HG03460 (cell line): Measurements from ENCODE around the gene SLC27A3.
"Not testable (repeated sequence)": the region's sequence is repeated elsewhere in the genome, so short reads cannot be mapped to it uniquely, and the experiment has no call there.

Source experiments
- ATAC-seq: cut with Tn5 transposase; IDR thresholded peaks from one replicate; pipeline ENCODE4 v1.9.1; 2021; ENCODE audit not compliant: unreplicated experiment

SLC27A3 gene

GRCh38 chr1:153779781-153780541, 4.8 kb downstream of the SLC27A3 start:
- no peak for ATAC-seq

- ATAC-seq, result no peak
These were observed 5.3 kb downstream of the SLC27A3 start for GRCh38 chr1:153780551-153780950.

DNA sequence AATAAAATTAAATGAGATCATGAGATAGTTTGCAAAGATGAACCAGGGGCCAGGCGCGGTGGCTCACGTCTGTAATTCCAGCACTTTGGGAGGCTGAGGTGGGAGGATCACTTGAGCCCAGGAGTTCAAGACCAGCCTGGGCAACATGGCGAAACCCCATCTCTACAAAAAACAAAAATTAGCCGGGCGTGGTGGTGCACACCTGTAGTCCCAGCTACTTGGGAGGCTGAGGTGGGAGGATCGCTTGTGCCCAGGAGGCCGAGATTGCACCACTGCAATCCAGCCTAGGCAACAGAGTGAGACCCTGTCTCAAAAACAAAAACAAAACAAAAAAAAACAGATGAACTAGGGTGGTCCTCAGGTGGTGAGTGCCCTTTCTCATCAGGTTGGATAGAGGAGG, 7.4 kb downstream of the SLC27A3 start:
- not testable (repeated sequence) for ATAC-seq

DNA sequence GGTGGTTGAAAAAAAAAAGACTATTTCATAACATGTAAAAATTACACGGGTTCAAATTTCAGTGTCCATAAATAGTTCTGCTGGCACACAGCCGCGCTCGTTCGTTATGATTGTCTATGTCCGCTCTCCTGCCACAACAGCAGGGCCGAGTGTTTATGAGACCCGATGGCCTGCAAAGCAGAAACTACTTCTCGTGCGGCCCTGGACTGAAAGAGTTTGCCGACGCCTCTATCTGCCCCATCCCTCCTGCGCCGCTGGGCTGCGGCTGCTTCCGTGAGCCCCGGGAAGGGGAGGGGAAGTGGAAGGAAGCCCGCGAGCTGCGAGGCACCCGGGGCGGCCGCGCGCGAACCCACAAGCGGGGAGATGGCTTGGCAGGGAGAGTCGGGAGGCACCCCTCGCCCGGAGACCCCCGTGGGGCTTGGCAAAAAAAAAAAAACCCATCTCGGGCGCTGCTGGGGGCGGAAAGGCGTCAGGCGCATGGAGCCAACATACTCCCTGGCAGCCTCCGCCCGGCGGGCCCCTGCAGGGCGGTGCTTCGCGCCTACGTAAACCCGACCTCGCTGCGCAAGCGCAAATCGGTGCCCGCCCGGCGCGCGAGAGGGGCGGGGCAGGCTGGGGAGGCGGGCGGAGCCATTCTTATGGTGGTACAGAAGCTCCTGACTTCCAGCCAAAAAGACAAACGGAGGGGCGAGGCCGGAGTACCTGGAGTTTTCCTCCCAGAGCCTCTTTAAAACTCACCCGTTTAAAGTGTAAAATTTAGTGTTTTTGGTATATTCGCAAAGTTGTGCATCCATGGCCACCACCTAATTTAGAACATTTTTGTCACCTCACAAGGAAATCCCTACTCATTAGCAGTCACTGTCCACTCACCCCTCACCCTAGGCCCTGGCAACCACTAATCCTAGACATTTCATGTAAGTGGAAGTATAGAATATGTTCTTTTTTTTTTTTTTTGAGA, 8.3 kb downstream of the SLC27A3 start:
- peak; percentile 84 for ATAC-seq

GRCh38 chr1:153786038-153786790, 11.0 kb downstream of the SLC27A3 start:
- ATAC-seq, result no peak

DNA sequence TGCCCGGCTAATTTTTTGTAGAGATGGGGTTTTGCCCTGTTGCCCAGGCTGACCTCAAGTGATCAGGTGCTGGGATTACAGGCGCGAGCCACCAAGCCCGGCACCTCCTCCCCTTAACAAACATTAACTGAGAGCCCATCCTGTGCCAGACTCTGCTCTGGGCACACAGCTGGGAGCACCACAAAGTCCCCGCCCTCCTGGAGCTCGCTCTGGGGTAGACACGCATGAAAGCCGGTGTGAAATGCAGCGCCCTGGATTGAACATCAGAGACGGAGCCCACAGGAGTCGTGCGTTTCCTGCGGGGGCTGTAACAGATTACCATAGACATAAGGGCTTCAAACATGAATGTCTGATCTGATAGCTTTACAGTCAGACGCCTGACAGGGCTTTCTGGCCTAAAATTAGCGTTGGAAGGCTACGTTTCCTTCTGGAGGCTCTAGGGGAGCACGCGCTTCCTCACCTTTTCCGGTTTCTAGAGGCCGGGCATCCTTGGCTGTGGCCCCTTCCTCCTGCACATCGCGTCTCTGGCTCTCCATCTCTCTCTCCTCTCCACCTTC, 14.3 kb downstream of the SLC27A3 start:
- no peak for ATAC-seq

DNA sequence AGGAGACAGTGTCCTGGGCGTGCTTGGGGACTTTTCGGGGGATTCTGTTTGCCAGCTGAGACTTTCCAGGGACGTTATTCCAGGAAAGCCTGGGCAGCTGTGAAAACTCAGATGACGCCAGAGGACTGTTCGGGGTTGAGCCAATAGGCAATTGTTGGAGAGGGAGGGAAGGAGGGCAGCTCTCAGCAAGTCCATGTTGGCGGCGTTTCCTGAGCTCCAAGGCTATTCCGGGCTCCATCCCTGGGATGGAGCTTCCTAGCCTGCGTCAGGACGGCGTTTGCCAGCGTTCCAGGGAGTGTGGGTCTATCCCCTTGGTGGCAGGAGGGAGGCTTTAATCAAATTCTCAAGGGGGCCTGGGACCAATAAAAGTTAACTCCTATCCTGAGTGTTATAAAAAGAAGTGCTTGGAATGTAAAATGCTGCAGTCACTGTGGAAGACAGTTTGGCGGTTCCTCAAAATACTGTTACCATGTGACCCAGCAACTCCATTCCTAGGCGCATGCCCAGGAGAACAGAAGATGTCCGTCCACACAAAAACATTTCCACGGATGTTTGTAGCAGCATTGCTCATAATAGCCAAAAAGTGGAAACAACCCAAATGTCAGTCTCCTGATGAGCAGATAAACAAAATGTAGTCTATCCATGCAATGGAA, 15.2 kb downstream of the SLC27A3 start:
- ATAC-seq, result no peak

DNA sequence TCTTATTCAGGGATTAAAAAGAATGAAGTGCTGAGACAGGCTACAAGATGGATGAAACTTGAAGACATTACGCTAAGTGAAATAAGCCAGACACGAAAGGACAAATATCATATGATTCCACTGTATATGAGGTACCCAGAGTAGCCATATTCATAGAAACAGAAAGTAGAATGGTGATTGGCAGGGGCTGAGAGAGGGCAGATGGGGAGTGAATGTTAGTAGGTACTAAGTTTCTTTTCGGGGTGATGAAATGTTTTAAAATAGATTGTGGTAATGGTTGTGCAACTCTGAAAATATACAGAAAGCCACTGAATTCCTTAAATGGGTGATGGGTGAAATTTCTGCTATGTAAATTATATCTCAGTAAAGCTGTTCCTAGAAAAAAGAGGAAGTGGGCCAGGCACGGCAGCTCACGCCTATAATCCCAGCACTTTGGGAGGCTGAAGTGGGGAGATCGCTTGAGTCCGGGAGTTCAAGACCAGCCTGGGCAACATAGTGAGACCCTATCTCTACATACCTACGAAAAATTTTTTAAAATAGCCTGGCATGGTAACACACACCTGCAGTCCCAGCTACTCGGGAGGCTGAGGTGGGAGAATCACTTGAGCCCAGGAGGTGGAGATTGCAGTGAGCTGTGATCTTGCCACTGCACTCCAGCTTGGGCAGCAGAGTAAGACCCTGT, 15.9 kb downstream of the SLC27A3 start:
- ATAC-seq, result peak; percentile 85

GRCh38 chr1:153791648-153792253, 16.5 kb downstream of the SLC27A3 start:
- ATAC-seq, result no peak

DNA sequence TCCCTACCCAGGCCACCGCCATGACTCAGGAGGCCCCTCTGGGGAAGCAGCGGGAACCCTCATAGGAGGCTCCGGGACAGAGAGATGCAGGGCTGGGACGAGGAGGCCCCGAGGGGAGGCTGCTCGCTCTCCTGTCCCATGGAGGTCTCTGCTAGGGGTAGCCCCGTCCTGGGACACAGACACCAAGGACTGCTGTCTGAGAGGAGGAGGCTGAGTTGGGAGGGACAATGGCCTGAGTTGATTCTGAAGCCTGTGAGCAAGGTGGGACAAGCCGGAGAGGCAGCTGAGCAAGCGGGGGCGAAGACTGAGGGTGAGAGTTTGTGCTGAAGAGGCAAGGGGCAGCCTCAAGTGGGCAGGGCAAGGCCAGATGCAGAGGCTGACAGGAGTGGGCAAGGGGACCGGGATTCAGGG, 17.4 kb downstream of the SLC27A3 start:
- ATAC-seq, result no peak

GRCh38 chr1:153793261-153793972, 18.2 kb downstream of the SLC27A3 start:
- no peak for ATAC-seq

DNA sequence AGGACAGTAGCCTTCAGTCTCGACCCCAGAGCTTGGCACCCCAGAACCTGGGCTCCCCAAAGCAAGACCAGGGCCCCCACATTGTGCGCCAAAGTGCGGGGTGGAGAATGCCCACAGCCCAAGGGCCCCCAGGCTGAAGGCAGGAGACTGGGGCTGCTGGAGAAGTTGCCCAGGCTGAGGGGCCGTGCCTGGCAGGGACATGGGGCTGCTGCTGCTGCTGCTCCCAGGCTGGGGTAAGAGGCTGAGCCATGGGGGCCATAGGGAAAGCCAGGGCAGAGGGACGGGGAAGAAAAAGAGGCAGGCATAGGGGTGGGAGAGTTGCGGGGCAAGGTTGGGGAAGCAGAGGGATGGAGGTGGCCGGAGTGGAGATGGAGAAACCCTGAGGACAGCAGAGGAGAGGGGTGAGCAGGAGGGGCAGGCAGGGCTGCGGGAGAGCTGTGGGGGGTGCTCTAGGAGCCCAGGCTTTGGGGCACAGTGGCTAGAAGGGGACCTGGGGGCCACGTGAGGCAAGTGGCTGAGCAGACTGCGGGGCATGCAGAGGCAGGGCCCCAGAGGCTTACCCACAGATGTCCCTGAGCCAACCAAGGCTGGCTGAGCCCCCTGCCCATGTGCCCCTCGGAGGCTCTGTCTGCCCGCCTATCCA, 18.9 kb downstream of the SLC27A3 start:
- no peak for ATAC-seq

DNA sequence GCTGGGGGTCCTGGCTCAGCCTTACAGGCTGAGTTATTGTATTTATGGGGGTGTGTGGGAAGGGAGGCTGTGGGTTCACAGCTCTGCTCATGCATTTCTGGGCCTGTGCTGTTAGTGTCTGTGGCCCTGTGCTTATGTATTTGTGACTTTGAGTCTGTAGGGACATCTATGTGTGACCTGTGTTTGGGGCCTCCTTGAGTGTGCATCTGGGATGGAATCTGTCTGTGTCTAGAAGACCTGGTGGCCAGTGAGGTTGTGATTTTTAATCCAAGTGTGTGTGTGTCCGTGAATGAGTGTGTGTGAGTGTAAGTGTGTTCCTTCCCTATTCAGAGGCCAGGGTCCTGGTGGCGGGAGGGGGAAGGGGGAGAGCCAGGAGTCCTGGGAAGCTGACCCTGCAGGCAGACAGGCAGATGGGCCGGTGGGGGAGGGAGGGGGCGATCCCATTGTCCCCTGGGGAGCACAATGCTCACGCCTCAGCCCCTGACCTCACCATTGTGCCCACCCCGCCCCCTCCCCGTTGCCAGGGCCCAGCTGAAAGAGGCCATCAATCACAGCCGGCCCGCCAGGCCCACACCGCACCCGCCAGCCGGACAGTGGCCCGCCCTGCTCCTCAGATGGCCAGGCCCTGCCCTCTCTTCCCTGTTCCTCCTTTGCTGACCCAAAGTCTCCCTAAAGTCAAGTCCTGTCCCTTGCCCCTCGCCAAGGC, 19.6 kb downstream of the SLC27A3 start:
- ATAC-seq, result no peak

DNA sequence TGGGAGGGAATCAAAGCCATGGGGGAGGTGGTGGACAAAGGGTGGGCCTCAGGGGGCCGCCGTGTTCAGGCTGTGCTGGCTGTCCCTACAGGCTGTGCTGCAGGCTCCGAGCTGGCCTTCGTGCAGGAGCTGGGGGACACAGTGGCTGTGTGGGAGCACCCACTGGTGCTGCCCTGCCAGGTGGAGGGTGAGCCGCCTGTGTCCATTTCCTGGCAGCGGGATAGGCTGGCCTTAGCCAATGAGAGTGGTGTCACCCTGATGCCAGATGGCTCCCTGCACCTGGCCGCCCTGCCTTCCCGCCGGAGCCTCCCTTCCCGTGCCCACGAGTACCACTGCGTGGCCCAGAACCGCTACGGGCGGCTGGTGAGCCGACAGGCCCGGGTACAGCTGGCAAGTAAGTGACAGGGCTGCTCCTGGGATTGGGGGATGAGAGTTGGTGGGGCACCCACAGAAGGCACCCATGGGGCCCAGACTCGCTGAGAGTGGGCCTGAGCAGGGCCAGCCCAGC, 20.2 kb downstream of the SLC27A3 start:
- no peak for ATAC-seq

DNA sequence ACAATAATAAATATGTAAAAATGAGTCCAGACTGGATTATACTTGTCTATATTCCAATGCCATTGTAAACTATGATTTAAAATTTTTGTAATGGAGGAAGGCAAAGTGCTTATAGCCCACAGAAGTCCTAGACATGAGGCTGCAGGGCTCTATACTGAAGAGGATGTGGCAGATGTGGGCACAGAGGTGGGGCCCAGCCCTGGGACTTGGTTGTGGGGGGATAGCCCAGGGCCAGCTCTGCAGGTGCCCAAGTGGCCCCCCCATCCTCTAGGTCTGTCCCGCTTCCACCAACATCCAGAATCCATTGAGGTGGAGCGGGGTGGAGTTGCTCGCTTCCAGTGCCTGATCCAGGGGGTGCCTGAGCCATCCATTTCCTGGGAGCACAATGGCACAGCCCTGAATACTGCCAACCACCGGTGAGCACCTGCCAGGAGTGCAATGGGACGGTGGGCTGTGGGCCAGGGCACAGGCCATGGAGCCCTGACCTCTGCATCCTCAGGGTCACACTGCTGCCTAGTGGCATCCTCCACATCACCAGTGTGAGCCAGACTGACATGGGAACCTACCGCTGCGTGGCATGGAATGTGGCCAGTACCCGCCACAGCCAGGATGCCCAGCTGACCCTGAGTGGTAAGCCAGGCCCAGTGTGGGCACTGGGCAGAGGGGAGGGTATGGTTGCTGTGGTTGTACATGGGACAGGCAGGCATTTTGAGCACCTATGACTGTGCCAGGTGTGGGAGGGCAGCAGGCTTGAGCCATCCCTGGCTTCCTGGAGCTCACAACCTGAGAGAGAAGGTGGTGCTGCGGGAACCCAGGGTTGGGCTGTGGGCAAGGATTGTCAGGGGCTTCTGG, 21.0 kb downstream of the SLC27A3 start:
- ATAC-seq, result no peak

- no peak for ATAC-seq
These were observed 21.8 kb downstream of the SLC27A3 start for GRCh38 chr1:153796786-153797659.
